Pancreas (tissue), 10 donors: ENCODE results near the gene CTNNA2. TPM values are rescaled to one million over a fixed set of nuclear protein-coding genes. Genes with fewer than 3 reads are reported as not detected.

Source experiments
- ATAC-seq, 4 donors: fragments of 200-7000 bp; cut with Tn5 transposase; one replicate each; pipeline versions ENCODE4 v1.8.0 to v1.9.1; 2020; ENCODE audit warnings: mild to moderate bottlenecking in 4 of 4, moderate library complexity in 4 of 4
- DNase-seq, 6 donors: peaks; one replicate each; pipeline ENCODE4 v3.0.0-alpha.2; 2020
- FAIRE-seq: peaks from 2 replicates; lab custom pipeline; 2012; peaks lifted over from hg19 to GRCh38; lab: Jason Lieb, UNC
- H3K27ac ChIP-seq, 4 donors: fragments of 200-600 bp; sonication (generic); 1 replicate in 3 of 4; 2 replicates in 1 of 4; pipeline versions ENCODE4 v1.5.0 to v1.8.0; 2020
- H3K27me3 ChIP-seq, 4 donors: fragments of 200-600 bp; one replicate each; pipeline ENCODE4 v1.8.0; 2021
- H3K36me3 ChIP-seq, 3 donors: fragments of 200-600 bp; sonication (generic) in 1 of 3; one replicate each; pipeline versions ENCODE4 v1.5.0 to v1.8.0; 2020 to 2021
- H3K4me1 ChIP-seq, 3 donors: fragments of 200-600 bp; one replicate each; pipeline ENCODE4 v1.8.0; 2021
- H3K4me3 ChIP-seq, 4 donors: fragments of 200-600 bp; sonication (generic) in 2 of 4; one replicate each; pipeline versions ENCODE4 v1.5.0 to v1.8.0; 2020 to 2021
- H3K9me3 ChIP-seq, 4 donors: fragments of 200-600 bp; one replicate each; pipeline ENCODE4 v1.8.0; 2021
- CTCF ChIP-seq, 4 donors: fragments of 200-600 bp; sonication (generic) in 3 of 4; IDR thresholded peaks; one replicate each; pipeline versions ENCODE4 v1.5.0 to v1.8.0; 2021; ENCODE audit warnings: antibody characterized with exemption in 4 of 4
- WGBS, 2 donors: extraction: QIAGEN DNeasy Blood & Tissue Kit; methylation state at CpG; one replicate each; pipeline ENCODE4 v1.1.7; 2013; 5-methylcytosine and 5-hydroxymethylcytosine counted together
- intact Hi-C, 3 donors: fragments of 100-400 bp; cut with DNase I; formaldehyde crosslinking; loops; one replicate each; pipeline versions ENCODE4 v1.11.1 to v1.14.2; 2022
- polyA plus RNA-seq, 2 donors: library from polyadenylated mRNA; stranded (reverse); fragments of 200-250 nt; gene quantifications; one replicate each; pipeline ENCODE4 v1.2.3, GENCODE V29; 2013
- total RNA-seq, 6 donors: library from RNA; stranded (reverse); fragmentation: NEBNext Ultra II Directional in 4 of 6; extraction: Animal tissue kit (Norgen Biotek cat#: 25700) in 4 of 6; gene quantifications; one replicate each; pipeline versions ENCODE4 v1.2.1 to v1.2.4, GENCODE V29; 2021 to 2023
- donor health status: healthy with polysubstance abuse.
- donor health status: DM: no; HTN: no; CAD: no; lungs with moderate emphysema.
- donor health status: DM: no; HTN: no; CAD: no.
- donor health status: control.
- donor health status: control.
- donor health status: Bipolar disorder and iron deficiency.
- donor health status: DM: yes; HTN: yes; CAD: no.
- donor health status: DM: no; HTN: no; CAD: no.
- donor health status: DM: no; HTN: no; CAD: no.
- donor health status: DM: yes; HTN: yes; CAD: no.

Gene CTNNA2
- total and polyA plus RNA-seq, 8 donors, result 0.25 to 12.1 (median 2.1) TPM

GRCh38 chr2:79529636-79530035, 16.8 kb downstream of the CTNNA2 start:
- no peaks in the 10 kb centered on the region for H3K27me3 ChIP-seq
- no peaks in the 10 kb centered on the region for H3K36me3 ChIP-seq
- no peak for FAIRE-seq
- no peak for TF ChIP-seq CTCF (IDR thresholded peaks at IDR 0.05)
- DNase-seq, result no peak
- no peak for ATAC-seq
- WGBS, 2 donors, result 56 to 71% methylated on average over 3 of the region's 3 CpGs
- intact Hi-C loops, result no loop called here
- H3K4me1 ChIP-seq, result no peaks in the 10 kb centered on the region
- no peaks in the 10 kb centered on the region for H3K9me3 ChIP-seq
- no peak overlapping the region for H3K4me3 ChIP-seq
- H3K27ac ChIP-seq, result no peak overlapping the region

- DNase-seq (no peak), ATAC-seq (peak in 2 of 4 donors; percentile 56 to 63), FAIRE-seq (no peak)
- no peaks in the 10 kb centered on the region for H3K4me1 ChIP-seq
- H3K36me3 ChIP-seq, result no peaks in the 10 kb centered on the region
- no peak for TF ChIP-seq CTCF (IDR thresholded peaks at IDR 0.05)
- no peak overlapping the region for H3K4me3 ChIP-seq
- 13 to 27% methylated on average over 1 of the region's 1 CpG for WGBS, 2 donors
- no peak overlapping the region for H3K27ac ChIP-seq
- intact Hi-C loops, result no loop called here
- no peaks in the 10 kb centered on the region for H3K9me3 ChIP-seq
- H3K27me3 ChIP-seq, result no peaks in the 10 kb centered on the region
Measured at GRCh38 chr2:79530443-79530842, 17.6 kb downstream of the CTNNA2 start.

- DNase-seq (no peak), FAIRE-seq (no peak), ATAC-seq (no peak)
- Histone ChIP-seq H3K36me3 (no peaks in the 10 kb centered on the region), H3K27ac (no peak overlapping the region), H3K4me3 (no peak overlapping the region), H3K27me3 (no peaks in the 10 kb centered on the region), H3K9me3 (no peaks in the 10 kb centered on the region), H3K4me1 (no peaks in the 10 kb centered on the region)
- TF ChIP-seq CTCF (IDR thresholded peaks at IDR 0.05), result no peak
- 52 to 69% methylated on average over 2 of the region's 2 CpGs for WGBS, 2 donors
- intact Hi-C loops, result no loop called here
Measured at GRCh38 chr2:79547568-79547967, 34.7 kb downstream of the CTNNA2 start.

- TF ChIP-seq CTCF (IDR thresholded peaks at IDR 0.05), result no peak
- Histone ChIP-seq H3K27ac (no peak overlapping the region), H3K36me3 (no peaks in the 10 kb centered on the region), H3K4me3 (no peak overlapping the region), H3K4me1 (no peaks in the 10 kb centered on the region), H3K9me3 (no peaks in the 10 kb centered on the region), H3K27me3 (no peaks in the 10 kb centered on the region)
- DNase-seq (no peak), ATAC-seq (no peak), FAIRE-seq (no peak)
- intact Hi-C loops, result no loop called here
- 84% methylated on average over 1 of the region's 1 CpG for WGBS, 2 donors
Measured at GRCh38 chr2:79552653-79553052, 39.8 kb downstream of the CTNNA2 start.

GRCh38 chr2:79554899-79555298, 42.0 kb downstream of the CTNNA2 start:
- intact Hi-C loops, result no loop called here
- TF ChIP-seq CTCF (IDR thresholded peaks at IDR 0.05), result no peak
- no peaks in the 10 kb centered on the region for H3K36me3 ChIP-seq
- H3K9me3 ChIP-seq, result no peaks in the 10 kb centered on the region
- no peak for FAIRE-seq
- H3K4me1 ChIP-seq, result no peaks in the 10 kb centered on the region
- DNase-seq, result no peak
- no peaks in the 10 kb centered on the region for H3K27me3 ChIP-seq
- H3K27ac ChIP-seq, result no peak overlapping the region
- no peak overlapping the region for H3K4me3 ChIP-seq
- no peak for ATAC-seq
